ENCODE data around the gene DGKH. TPM values are rescaled to one million over a fixed set of nuclear protein-coding genes. Genes with fewer than 3 reads are reported as not detected.

The DGKH gene
- total RNA-seq, 1 experiment from 2014 or later, result 9.2 TPM

DNA sequence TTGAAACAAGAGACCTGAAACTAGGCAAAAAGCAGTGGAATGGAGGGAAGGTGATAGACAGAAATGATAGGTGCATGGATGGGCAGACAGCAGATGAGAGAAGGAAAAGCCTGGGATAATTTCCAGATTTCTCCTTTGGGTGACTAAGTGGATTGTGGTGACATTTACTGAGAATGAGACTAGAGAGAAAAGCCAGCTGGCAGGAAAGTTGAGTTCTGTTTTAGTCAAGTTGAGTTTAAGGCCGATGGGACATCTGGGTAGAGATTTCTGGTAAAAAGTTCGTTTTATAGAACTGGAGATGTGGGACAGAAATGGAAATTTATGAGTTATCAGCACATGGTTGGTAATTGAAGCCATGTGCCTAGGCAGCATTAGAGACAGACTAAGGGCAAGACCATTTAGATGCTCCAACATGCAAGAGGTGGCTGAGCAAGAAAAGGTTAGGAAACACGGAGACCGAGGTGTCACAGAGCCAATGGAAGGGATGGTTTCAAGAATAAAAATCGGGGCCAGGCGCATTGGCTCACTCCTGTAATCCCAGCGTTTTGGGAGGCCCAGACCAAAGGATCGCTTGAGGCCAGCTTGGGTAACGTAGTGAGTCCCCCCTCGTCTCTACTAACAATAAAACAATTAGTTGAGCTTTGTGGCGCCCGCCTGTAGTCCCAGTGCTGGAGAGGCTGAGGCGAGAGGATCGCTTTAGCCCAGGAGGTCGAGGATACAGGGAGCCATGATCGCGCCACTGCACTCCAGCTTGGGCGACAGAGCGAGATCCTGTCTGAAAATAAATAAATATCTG, 9.6 kb upstream of the DGKH start:
- no TSS peak for BruUV-seq (replicated peaks)
- Histone ChIP-seq H3K27me3 (ENCODE audit: insufficient read depth, low read length) (no peaks in the 10 kb centered on the region), H3K36me3 (ENCODE audit: control insufficient read depth in 1 of 2, insufficient read depth in 2 of 2, low read length in 2 of 2) (no peaks in the 10 kb centered on the region), H3K9me2 (ENCODE audit: insufficient read depth) (no peaks in the 10 kb centered on the region), H3K9me3 (ENCODE audit: control insufficient read depth in 1 of 2, insufficient read depth in 1 of 2, low read depth in 1 of 2, low read length in 2 of 2) (peaks cover 0 to 4% of the 10 kb centered on the region in 2 experiments; a peak in 2 of 4 replicates), H3K4me3 (replicated peaks in 1 of 2; ENCODE audit: low read depth in 1 of 2, low read length in 2 of 2) (no peak overlapping the region), H3K4me2 (ENCODE audit: low read length) (peak overlapping the region; percentile 82), H3K9ac (ENCODE audit: low read length) (no peak overlapping the region), H4K20me1 (ENCODE audit: insufficient read depth) (no peaks in the 10 kb centered on the region), H3K4me1 (ENCODE audit: control insufficient read depth in 1 of 2, insufficient read depth in 2 of 2, low read length in 2 of 2) (peaks cover 6 to 20% of the 10 kb centered on the region in 2 experiments; a peak in 3 of 4 replicates), H2AFZ (ENCODE audit: low read depth, low read length, poor library complexity, severe bottlenecking) (no peak overlapping the region), H3K79me2 (ENCODE audit: insufficient read depth, low read length) (peaks cover 8% of the 10 kb centered on the region), H3K27ac (ENCODE audit: low read depth, low read length) (no peak overlapping the region)
- CTCF ChIA-PET, result no interaction called here
- DNase-seq (ENCODE audit: low read depth, low spot score), result no peak
- POLR2A ChIA-PET, result no interaction called here
- RAD21 ChIA-PET (ENCODE audit: low non-redundant PET in 1 of 2, low total read pairs in 2 of 2, uncharacterized antibody in 2 of 2, unreplicated experiment in 2 of 2), result no interaction called here
- intact Hi-C loops (cut with micrococcal nuclease), result no loop called here
- no peak for TF ChIP-seq SRF (IDR thresholded peaks at IDR 0.05; ENCODE audit: low read depth)
- TF ChIP-seq EZH2phosphoT487 (IDR thresholded peaks at IDR 0.05; ENCODE audit: borderline replicate concordance), result no peak
- TF ChIP-seq, protein P1, sequence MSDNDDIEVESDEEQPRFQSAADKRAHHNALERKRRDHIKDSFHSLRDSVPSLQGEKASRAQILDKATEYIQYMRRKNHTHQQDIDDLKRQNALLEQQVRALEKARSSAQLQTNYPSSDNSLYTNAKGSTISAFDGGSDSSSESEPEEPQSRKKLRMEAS (IDR thresholded peaks at IDR 0.05), result no peak
- TF ChIP-seq ZNF274 (IDR thresholded peaks at IDR 0.05; ENCODE audit: low read depth, low read length), result no peak
- TF ChIP-seq, protein P2, sequence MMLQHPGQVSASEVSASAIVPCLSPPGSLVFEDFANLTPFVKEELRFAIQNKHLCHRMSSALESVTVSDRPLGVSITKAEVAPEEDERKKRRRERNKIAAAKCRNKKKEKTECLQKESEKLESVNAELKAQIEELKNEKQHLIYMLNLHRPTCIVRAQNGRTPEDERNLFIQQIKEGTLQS (IDR thresholded peaks at IDR 0.05), result no peak
- TF ChIP-seq SP1 (IDR thresholded peaks at IDR 0.05; ENCODE audit: low read depth), result no peak
- no peak for TF ChIP-seq EZH2 (IDR thresholded peaks at IDR 0.05)
- TF ChIP-seq POLR2A (IDR thresholded peaks at IDR 0.05; ENCODE audit: borderline replicate concordance, extremely low read depth, insufficient read depth, insufficient read length), result no peak
- TF ChIP-seq ELF1 (IDR thresholded peaks at IDR 0.05; ENCODE audit: borderline replicate concordance, low read depth), result no peak
- no peak for TF ChIP-seq CEBPB (IDR thresholded peaks at IDR 0.05; ENCODE audit: low read depth)
- TF ChIP-seq, protein P3, sequence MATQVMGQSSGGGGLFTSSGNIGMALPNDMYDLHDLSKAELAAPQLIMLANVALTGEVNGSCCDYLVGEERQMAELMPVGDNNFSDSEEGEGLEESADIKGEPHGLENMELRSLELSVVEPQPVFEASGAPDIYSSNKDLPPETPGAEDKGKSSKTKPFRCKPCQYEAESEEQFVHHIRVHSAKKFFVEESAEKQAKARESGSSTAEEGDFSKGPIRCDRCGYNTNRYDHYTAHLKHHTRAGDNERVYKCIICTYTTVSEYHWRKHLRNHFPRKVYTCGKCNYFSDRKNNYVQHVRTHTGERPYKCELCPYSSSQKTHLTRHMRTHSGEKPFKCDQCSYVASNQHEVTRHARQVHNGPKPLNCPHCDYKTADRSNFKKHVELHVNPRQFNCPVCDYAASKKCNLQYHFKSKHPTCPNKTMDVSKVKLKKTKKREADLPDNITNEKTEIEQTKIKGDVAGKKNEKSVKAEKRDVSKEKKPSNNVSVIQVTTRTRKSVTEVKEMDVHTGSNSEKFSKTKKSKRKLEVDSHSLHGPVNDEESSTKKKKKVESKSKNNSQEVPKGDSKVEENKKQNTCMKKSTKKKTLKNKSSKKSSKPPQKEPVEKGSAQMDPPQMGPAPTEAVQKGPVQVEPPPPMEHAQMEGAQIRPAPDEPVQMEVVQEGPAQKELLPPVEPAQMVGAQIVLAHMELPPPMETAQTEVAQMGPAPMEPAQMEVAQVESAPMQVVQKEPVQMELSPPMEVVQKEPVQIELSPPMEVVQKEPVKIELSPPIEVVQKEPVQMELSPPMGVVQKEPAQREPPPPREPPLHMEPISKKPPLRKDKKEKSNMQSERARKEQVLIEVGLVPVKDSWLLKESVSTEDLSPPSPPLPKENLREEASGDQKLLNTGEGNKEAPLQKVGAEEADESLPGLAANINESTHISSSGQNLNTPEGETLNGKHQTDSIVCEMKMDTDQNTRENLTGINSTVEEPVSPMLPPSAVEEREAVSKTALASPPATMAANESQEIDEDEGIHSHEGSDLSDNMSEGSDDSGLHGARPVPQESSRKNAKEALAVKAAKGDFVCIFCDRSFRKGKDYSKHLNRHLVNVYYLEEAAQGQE (IDR thresholded peaks at IDR 0.05; ENCODE audit: low read depth), result no peak
- TF ChIP-seq RAD21 (IDR thresholded peaks at IDR 0.05; ENCODE audit: low read depth), result no peak
- TF ChIP-seq SIN3A (IDR thresholded peaks at IDR 0.05; ENCODE audit: low read depth), result no peak
- no peak for ATAC-seq

Data from HCT116 (cell line).